Fibroblast of lung (primary cell): ENCODE measurements around the gene SLC4A1AP. TPM values are rescaled to one million over a fixed set of nuclear protein-coding genes. Genes with fewer than 3 reads are reported as not detected.

Experiments
- DNase-seq, 2 donors: peaks; one replicate each; pipeline versions ENCODE4 v3.0.0 to v3.0.0-alpha.2; 2010; ENCODE audit warnings: low read depth in 2 of 2
- H2AFZ ChIP-seq: 2 replicates; pipeline ENCODE4 v1.5.1; 2012; ENCODE audit warnings: low read length, control low read depth, inconsistent platforms
- H3K27ac ChIP-seq: 2 replicates; pipeline ENCODE4 v1.5.1; 2011; ENCODE audit warnings: low read length, control low read depth; ENCODE audit not compliant: insufficient read depth
- H3K27me3 ChIP-seq: 2 replicates; pipeline ENCODE4 v1.5.1; 2011; ENCODE audit warnings: mild to moderate bottlenecking, low read length; ENCODE audit not compliant: control insufficient read depth, insufficient read depth
- H3K36me3 ChIP-seq: 2 replicates; pipeline ENCODE4 v1.5.1; 2011; ENCODE audit warnings: low read length; ENCODE audit not compliant: control insufficient read depth, insufficient read depth
- H3K4me1 ChIP-seq: 2 replicates; pipeline ENCODE4 v1.5.1; 2011; ENCODE audit warnings: low read length; ENCODE audit not compliant: control insufficient read depth, insufficient read depth; ENCODE audit errors: extremely low read depth
- H3K4me2 ChIP-seq: 2 replicates; pipeline ENCODE4 v1.5.1; 2011; ENCODE audit warnings: low read length, control low read depth; ENCODE audit not compliant: insufficient read depth; ENCODE audit errors: extremely low read depth
- H3K4me3 ChIP-seq, 4 experiments: fragments of 200-600 bp in 1 of 4; sonication (generic) in 1 of 4; replicated peaks in 1 of 4; 2 replicates each; pipeline ENCODE4 v1.5.1; 2011 to 2016; ENCODE audit warnings: low read length in 4 of 4, low read depth in 3 of 4, mild to moderate bottlenecking in 3 of 4, control low read depth in 2 of 4, inconsistent platforms in 1 of 4, mixed read lengths in 1 of 4; ENCODE audit not compliant: insufficient read depth in 1 of 4; ENCODE audit errors: control extremely low read depth in 1 of 4
- H3K79me2 ChIP-seq: 2 replicates; pipeline ENCODE4 v1.5.1; 2012; ENCODE audit warnings: mild to moderate bottlenecking, low read length, inconsistent platforms; ENCODE audit not compliant: control insufficient read depth, insufficient read depth
- H3K9ac ChIP-seq: 2 replicates; pipeline ENCODE4 v1.5.1; 2011; ENCODE audit warnings: mild to moderate bottlenecking, low read length, control low read depth; ENCODE audit not compliant: insufficient read depth
- H3K9me3 ChIP-seq: 2 replicates; pipeline ENCODE4 v1.5.1; 2012; ENCODE audit warnings: low read depth, low read length; ENCODE audit not compliant: control insufficient read depth, insufficient read depth
- H4K20me1 ChIP-seq: 2 replicates; pipeline ENCODE4 v1.5.1; 2011; ENCODE audit warnings: low read length; ENCODE audit not compliant: control insufficient read depth, insufficient read depth; ENCODE audit errors: extremely low read depth
- CTCF ChIP-seq, 2 donors: IDR thresholded peaks in 1 of 2; conservative IDR thresholded peaks in 1 of 2; 1 replicate in 1 of 2; 2 replicates in 1 of 2; pipeline ENCODE4 v1.5.1; 2011 to 2012; ENCODE audit warnings: low read length in 2 of 2, control low read depth in 1 of 2, inconsistent platforms in 1 of 2, low read depth in 1 of 2, mild to moderate bottlenecking in 1 of 2
- EZH2 ChIP-seq: IDR thresholded peaks from 2 replicates; pipeline ENCODE4 v1.5.1; 2012; ENCODE audit warnings: low read length, control low read depth, mild to moderate bottlenecking; ENCODE audit errors: missing control alignments
- polyA plus RNA-seq, 2 donors: library from polyadenylated mRNA; depleted of rRNA in 1 of 2; stranded (reverse) in 1 of 2; unstranded in 1 of 2; fragments of >200 nt; gene quantifications; 2 replicates each; pipeline ENCODE4 v1.2.1, GENCODE V29; 2011 to 2012; ENCODE audit warnings: missing spikeins in 1 of 2
- total RNA-seq: library from RNA; depleted of rRNA; stranded (reverse); fragments of >200 nt; gene quantifications from 2 replicates; pipeline ENCODE4 v1.2.1, GENCODE V29; 2014

The SLC4A1AP gene
- total and polyA plus RNA-seq, 2 donors (not counting 1 experiment from before 2014, with no cell fraction given), result 15.2 to 28.4 TPM

GRCh38 chr2:27721335-27721734, 57.6 kb downstream of the SLC4A1AP start:
- DNase-seq, result peak in 1 of 2 donors; percentile 13
- Histone ChIP-seq H3K4me3 (no peak overlapping the region), H3K9ac (no peak overlapping the region), H3K4me2 (no peak overlapping the region), H3K27me3 (no peaks in the 10 kb centered on the region), H4K20me1 (no peaks in the 10 kb centered on the region), H3K4me1 (peaks cover 37% of the 10 kb centered on the region), H3K79me2 (no peaks in the 10 kb centered on the region), H3K36me3 (no peaks in the 10 kb centered on the region), H3K9me3 (no peaks in the 10 kb centered on the region), H3K27ac (no peak overlapping the region), H2AFZ (no peak overlapping the region)
- no peak for TF ChIP-seq CTCF (conservative IDR thresholded peaks at IDR 0.05 in 1 of 2, IDR thresholded peaks at IDR 0.05 in 1 of 2; ENCODE audit: low read depth in 1 of 2, low read length in 2 of 2)
- TF ChIP-seq EZH2, result no peak

GRCh38 chr2:27721884-27722485, 58.3 kb downstream of the SLC4A1AP start:
- TF ChIP-seq EZH2, result no peak
- TF ChIP-seq CTCF (conservative IDR thresholded peaks at IDR 0.05 in 1 of 2, IDR thresholded peaks at IDR 0.05 in 1 of 2; ENCODE audit: low read depth in 1 of 2, low read length in 2 of 2), result no peak
- Histone ChIP-seq H3K4me1 (peaks cover 37% of the 10 kb centered on the region), H3K9me3 (no peaks in the 10 kb centered on the region), H3K4me2 (no peak overlapping the region), H3K36me3 (no peaks in the 10 kb centered on the region), H3K27me3 (no peaks in the 10 kb centered on the region), H4K20me1 (no peaks in the 10 kb centered on the region), H3K27ac (no peak overlapping the region), H3K4me3 (no peak overlapping the region), H2AFZ (no peak overlapping the region), H3K79me2 (no peaks in the 10 kb centered on the region), H3K9ac (no peak overlapping the region)
- DNase-seq, result no peak

GRCh38 chr2:27723372-27724144, 59.9 kb downstream of the SLC4A1AP start:
- H3K27me3 ChIP-seq, result no peaks in the 10 kb centered on the region
- H3K4me3 ChIP-seq, result no peak overlapping the region
- H3K79me2 ChIP-seq, result no peaks in the 10 kb centered on the region
- H2AFZ ChIP-seq, result peak overlapping the region; percentile 12
- H3K27ac ChIP-seq, result peak overlapping the region; percentile 32
- H4K20me1 ChIP-seq, result no peaks in the 10 kb centered on the region
- H3K36me3 ChIP-seq, result no peaks in the 10 kb centered on the region
- H3K9ac ChIP-seq, result no peak overlapping the region
- peak; percentile 67 to 76 for DNase-seq
- TF ChIP-seq EZH2, result no peak
- peak; percentile 89 to 93 for TF ChIP-seq CTCF (conservative IDR thresholded peaks at IDR 0.05 in 1 of 2, IDR thresholded peaks at IDR 0.05 in 1 of 2; ENCODE audit: low read depth in 1 of 2, low read length in 2 of 2)
- no peaks in the 10 kb centered on the region for H3K9me3 ChIP-seq
- H3K4me1 ChIP-seq, result peaks cover 35% of the 10 kb centered on the region
- H3K4me2 ChIP-seq, result peak overlapping the region; percentile 48
